K562 treated with DMSO at 1 percent for 48 hours (cell line): ENCODE results near the gene PROK1. TPM values are rescaled to one million over a fixed set of nuclear protein-coding genes. Genes with fewer than 3 reads are reported as not detected.

Experiments used
- total RNA-seq: library from RNA; unstranded; fragments of 300-600 nt; gene quantifications from 2 replicates; pipeline ENCODE4 v1.2.3, GENCODE V29; 2022; ENCODE audit warnings: low replicate concordance; ENCODE audit errors: extremely low read depth

Gene PROK1
- not detected in 2 replicates for total RNA-seq

DNA sequence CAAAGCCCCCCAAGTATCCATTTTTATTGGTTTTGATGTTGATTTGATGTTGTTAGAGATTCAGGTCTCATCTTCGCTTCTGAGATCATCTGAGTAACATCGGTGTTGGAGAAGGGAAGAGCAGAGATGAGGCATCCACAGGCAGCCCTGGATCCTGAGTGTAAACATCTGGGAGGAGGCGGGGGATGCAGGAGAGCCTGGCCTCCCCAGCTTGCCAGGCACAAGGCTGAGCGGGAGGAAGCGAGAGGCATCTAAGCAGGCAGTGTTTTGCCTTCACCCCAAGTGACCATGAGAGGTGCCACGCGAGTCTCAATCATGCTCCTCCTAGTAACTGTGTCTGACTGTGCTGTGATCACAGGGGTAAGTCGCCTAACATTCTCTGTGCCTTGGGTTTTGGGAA is at the start of gene PROK1:
PROK1 (plus strand) TSS at position 221 of the 400 bp plus-strand sequence; CDS start at position 289, 68 bp downstream.

GRCh38 chr1:110407260-110408210 is 43.4 kb upstream of the PROK1 start, which contains the start of gene LAMTOR5:
TSS of gene LAMTOR5 (minus strand) at chr1:110407694. CDS start at chr1:110407620, 74 bp downstream.

Other genes with a start within 250 kb of the PROK1 start
- gene KCNC4, start 240.8 kb upstream of the PROK1 start, total RNA-seq = not detected in 2 replicates
- not detected in 2 replicates for gene RBM15, start 111.8 kb upstream of the PROK1 start, total RNA-seq
- gene SLC16A4, start 60.1 kb upstream of the PROK1 start, total RNA-seq = not detected in 2 replicates
- not detected in 2 replicates for gene LAMTOR5, start 43.5 kb upstream of the PROK1 start, total RNA-seq
- not detected in 2 replicates for gene KCNA10, start 68.0 kb downstream of the PROK1 start, total RNA-seq
- gene KCNA2, start 155.2 kb downstream of the PROK1 start, total RNA-seq = not detected in 2 replicates
- gene KCNA3, start 223.8 kb downstream of the PROK1 start, total RNA-seq = not detected in 2 replicates